ENCODE measurements around the gene PTRH2. TPM values are rescaled to one million over a fixed set of nuclear protein-coding genes. Genes with fewer than 3 reads are reported as not detected.

The PTRH2 gene
- total RNA-seq, 2 donors from 2014 or later = 15.3 to 15.5 TPM

DNA sequence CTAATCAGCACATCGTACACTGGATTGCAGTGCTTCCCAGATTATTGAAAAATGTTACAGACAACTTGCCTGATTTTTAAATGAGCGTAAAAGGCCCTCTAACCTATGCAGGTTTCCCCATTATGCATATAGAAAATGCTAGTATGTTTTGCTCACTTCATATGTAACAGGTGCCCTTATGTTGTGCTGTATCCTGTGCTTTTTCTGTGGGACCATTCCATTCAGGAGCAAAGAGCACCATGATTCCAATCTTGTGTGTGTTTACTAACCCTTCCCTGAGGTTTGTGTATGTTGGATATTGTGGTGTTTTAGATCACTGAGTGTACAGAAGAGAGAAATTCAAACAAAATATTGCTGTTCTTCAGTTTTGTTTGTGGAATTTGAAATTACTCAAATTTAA is 12.9 kb downstream of the PTRH2 start:
- H3K27me3 ChIP-seq = no peaks in the 10 kb centered on the region
- H3K36me3 ChIP-seq (replicated peaks in 1 of 2; ENCODE audit: insufficient read depth in 1 of 2, low read depth in 2 of 2) = peaks cover 7 to 40% of the 10 kb centered on the region in 2 donors
- DNase-seq (no peak), ATAC-seq (no peak)
- TF ChIP-seq POLR2A (IDR thresholded peaks at IDR 0.05) = no peak
- TF ChIP-seq, protein P1, sequence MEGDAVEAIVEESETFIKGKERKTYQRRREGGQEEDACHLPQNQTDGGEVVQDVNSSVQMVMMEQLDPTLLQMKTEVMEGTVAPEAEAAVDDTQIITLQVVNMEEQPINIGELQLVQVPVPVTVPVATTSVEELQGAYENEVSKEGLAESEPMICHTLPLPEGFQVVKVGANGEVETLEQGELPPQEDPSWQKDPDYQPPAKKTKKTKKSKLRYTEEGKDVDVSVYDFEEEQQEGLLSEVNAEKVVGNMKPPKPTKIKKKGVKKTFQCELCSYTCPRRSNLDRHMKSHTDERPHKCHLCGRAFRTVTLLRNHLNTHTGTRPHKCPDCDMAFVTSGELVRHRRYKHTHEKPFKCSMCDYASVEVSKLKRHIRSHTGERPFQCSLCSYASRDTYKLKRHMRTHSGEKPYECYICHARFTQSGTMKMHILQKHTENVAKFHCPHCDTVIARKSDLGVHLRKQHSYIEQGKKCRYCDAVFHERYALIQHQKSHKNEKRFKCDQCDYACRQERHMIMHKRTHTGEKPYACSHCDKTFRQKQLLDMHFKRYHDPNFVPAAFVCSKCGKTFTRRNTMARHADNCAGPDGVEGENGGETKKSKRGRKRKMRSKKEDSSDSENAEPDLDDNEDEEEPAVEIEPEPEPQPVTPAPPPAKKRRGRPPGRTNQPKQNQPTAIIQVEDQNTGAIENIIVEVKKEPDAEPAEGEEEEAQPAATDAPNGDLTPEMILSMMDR (IDR thresholded peaks at IDR 0.05) = no peak
- intact Hi-C loops (cut with DNase I) = no loop called here
- 77 to 87% methylated on average over 2 of the region's 2 CpGs for WGBS, 2 donors
- no peak overlapping the region for H3K27ac ChIP-seq
- no peak overlapping the region for H3K4me3 ChIP-seq
- no peaks in the 10 kb centered on the region for H3K9me3 ChIP-seq
- no peaks in the 10 kb centered on the region for H3K4me1 ChIP-seq

DNA sequence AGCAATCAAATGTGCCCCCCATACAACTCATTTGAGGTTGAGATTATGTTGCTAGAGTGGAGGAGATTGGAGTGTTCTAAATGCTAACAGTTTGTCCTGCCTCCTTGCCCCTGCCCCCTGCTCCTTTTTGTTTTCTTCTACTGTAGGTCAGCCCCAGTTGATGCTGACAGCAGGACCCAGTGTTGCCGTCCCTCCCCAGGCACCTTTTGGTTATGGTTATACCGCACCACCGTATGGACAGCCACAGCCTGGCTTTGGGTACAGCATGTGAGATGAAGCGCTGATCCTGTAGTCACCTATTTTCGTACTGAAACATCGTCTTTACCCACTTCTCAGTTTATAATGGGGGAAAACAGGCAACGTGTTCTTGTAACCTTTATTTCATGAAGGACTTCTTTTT is 13.6 kb downstream of the PTRH2 start:
- WGBS, 2 donors = 85 to 89% methylated on average over 7 of the region's 7 CpGs
- H3K4me3 ChIP-seq = no peak overlapping the region
- H3K4me1 ChIP-seq = no peaks in the 10 kb centered on the region
- H3K36me3 ChIP-seq (replicated peaks in 1 of 2; ENCODE audit: insufficient read depth in 1 of 2, low read depth in 2 of 2) = peaks cover 7 to 47% of the 10 kb centered on the region in 2 donors
- no peak overlapping the region for H3K27ac ChIP-seq
- TF ChIP-seq, protein P1 (IDR thresholded peaks at IDR 0.05) = no peak
- TF ChIP-seq POLR2A (IDR thresholded peaks at IDR 0.05) = no peak
- intact Hi-C loops (cut with DNase I) = no loop called here
- no peaks in the 10 kb centered on the region for H3K9me3 ChIP-seq
- no peak for DNase-seq
- no peaks in the 10 kb centered on the region for H3K27me3 ChIP-seq
- no peak for ATAC-seq

DNA sequence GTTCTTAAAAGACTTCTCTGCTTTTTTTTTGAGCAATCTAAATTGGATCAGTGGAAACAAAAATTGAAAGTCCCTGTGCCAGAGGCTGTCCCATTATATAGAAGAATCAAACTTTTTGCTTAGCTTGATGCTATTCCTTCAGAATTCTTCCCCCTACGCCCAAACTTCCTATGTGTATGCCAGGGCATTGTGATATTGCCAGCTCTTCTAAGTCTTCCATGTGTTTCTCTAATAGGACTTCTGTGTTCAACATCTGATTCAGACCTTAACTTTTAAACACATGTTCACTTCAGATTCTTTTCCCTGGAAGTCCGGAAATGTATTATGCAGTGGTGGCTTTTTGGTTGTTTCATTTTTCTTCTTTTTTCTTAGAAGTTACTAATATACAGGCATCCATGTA is 18.7 kb downstream of the PTRH2 start:
- no peaks in the 10 kb centered on the region for H3K4me1 ChIP-seq
- no peaks in the 10 kb centered on the region for H3K27me3 ChIP-seq
- no peak overlapping the region for H3K4me3 ChIP-seq
- ATAC-seq (no peak), DNase-seq (no peak)
- no peak for TF ChIP-seq POLR2A (IDR thresholded peaks at IDR 0.05)
- TF ChIP-seq, protein P1 (IDR thresholded peaks at IDR 0.05) = no peak
- 63 to 74% methylated on average over 2 of the region's 2 CpGs for WGBS, 2 donors
- H3K36me3 ChIP-seq (replicated peaks in 1 of 2; ENCODE audit: insufficient read depth in 1 of 2, low read depth in 2 of 2) = peaks cover 10 to 37% of the 10 kb centered on the region in 2 donors
- H3K9me3 ChIP-seq = no peaks in the 10 kb centered on the region
- H3K27ac ChIP-seq = no peak overlapping the region
- intact Hi-C loops (cut with DNase I) = no loop called here

DNA sequence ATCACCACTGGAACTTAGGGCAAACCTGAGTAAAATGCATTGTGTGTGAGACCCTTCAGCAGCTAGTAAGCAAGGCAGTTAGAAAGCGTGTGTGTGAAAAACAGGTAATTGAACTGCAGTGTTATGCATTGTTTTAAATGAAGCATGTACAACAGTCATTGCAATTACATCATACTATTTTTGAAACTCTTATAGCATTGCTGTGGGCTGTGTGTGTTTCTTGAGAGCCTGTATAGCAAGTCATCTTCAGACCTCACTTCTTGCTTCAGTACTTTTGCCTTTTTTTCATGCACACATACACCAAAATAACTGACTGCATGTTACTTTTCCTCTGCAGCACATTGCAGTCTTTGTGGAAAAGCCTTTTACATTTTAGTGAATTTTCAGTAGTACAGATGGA is 19.2 kb downstream of the PTRH2 start:
- H3K27me3 ChIP-seq = no peaks in the 10 kb centered on the region
- TF ChIP-seq POLR2A (IDR thresholded peaks at IDR 0.05) = no peak
- TF ChIP-seq, protein P1 (IDR thresholded peaks at IDR 0.05) = no peak
- no peaks in the 10 kb centered on the region for H3K4me1 ChIP-seq
- ATAC-seq (no peak), DNase-seq (no peak)
- H3K36me3 ChIP-seq (replicated peaks in 1 of 2; ENCODE audit: insufficient read depth in 1 of 2, low read depth in 2 of 2) = peaks cover 14 to 37% of the 10 kb centered on the region in 2 donors
- no peak overlapping the region for H3K4me3 ChIP-seq
- H3K9me3 ChIP-seq = no peaks in the 10 kb centered on the region
- intact Hi-C loops (cut with DNase I) = no loop called here
- WGBS, 2 donors = 83 to 89% methylated on average over 1 of the region's 1 CpG
- H3K27ac ChIP-seq = no peak overlapping the region

DNA sequence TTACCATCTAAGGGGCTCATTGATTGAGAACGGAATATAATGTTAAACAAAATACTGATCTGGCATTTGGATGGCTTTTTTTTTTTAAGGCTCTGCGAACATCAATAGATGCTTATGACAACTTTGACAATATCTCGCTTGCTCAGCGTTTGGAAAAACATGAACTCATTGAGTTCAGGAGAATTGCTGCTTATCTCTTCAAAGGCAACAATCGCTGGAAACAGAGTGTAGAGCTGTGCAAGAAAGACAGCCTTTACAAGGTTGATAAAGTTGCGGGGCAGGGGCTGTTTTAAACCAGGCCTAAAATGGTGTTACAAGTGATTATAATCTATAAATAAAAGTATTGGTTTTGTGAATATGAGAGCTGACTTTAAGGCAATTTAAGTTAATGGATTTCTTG is 22.3 kb downstream of the PTRH2 start:
- intact Hi-C loops (cut with DNase I) = no loop called here
- no peak overlapping the region for H3K27ac ChIP-seq
- no peak for DNase-seq
- TF ChIP-seq POLR2A (IDR thresholded peaks at IDR 0.05) = no peak
- TF ChIP-seq, protein P1 (IDR thresholded peaks at IDR 0.05) = no peak
- WGBS, 2 donors = 53 to 56% methylated on average over 6 of the region's 6 CpGs
- peaks cover 16 to 37% of the 10 kb centered on the region in 2 donors for H3K36me3 ChIP-seq (replicated peaks in 1 of 2; ENCODE audit: insufficient read depth in 1 of 2, low read depth in 2 of 2)
- no peaks in the 10 kb centered on the region for H3K4me1 ChIP-seq
- ATAC-seq = no peak
- H3K27me3 ChIP-seq = no peaks in the 10 kb centered on the region
- no peak overlapping the region for H3K4me3 ChIP-seq
- H3K9me3 ChIP-seq = no peaks in the 10 kb centered on the region
